Measurements from ENCODE around the gene CNPPD1.

Gene CNPPD1

DNA sequence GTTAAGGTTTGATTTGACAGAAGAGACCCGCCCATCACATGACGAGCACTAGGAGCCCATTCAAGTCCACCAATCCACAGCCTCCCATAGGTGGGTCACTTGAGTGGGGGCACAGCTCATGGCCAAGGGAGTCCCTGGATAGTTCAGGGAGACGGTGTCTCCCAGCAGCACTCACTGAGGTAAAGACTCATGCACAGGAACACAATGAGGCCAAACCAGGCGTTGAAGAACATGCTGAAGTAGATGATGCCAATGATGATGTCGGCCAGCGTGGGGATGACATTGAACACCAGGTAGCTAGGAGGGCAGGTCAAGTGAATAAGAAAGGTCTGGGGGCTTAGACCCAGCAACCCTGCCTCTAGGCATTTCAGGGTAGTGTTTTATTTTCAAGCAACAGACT, 38.1 kb upstream of the CNPPD1 start:
- Histone ChIP-seq H3K36me3 (ENCODE audit: control insufficient read depth, insufficient read depth, low read length) (peaks cover under 1% of the 10 kb centered on the region), H3K9ac (ENCODE audit: low read length) (no peak overlapping the region), H3K9me3 (ENCODE audit: control insufficient read depth, low read length) (no peaks in the 10 kb centered on the region), H3K4me3 (ENCODE audit: low read length) (no peak overlapping the region), H3K27me3 (ENCODE audit: control insufficient read depth, insufficient read depth, low read length) (no peaks in the 10 kb centered on the region), H3K4me1 (ENCODE audit: control insufficient read depth, insufficient read depth, low read length) (peaks cover 32% of the 10 kb centered on the region)

DNA sequence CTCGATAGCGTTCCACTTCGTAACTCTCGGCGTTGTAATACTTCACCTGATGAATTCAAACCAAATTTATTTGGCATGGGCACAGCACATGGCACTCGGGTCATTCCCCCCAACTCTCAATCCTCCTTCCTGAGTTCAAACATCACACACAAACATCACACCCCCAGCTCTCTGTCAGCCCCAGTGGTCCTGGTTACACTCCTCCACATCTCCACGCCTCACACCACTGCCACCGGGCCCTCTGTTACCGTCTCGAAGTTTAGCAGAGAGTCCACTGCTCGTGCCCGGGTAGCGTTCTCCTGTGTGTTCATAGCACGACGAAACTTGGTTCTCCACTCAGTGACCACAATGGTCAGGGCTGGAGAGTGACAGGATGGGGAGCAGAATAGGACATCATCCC, 37.4 kb upstream of the CNPPD1 start:
- Histone ChIP-seq H3K4me1 (ENCODE audit: control insufficient read depth, insufficient read depth, low read length) (peaks cover 26% of the 10 kb centered on the region), H3K4me3 (ENCODE audit: low read length) (no peak overlapping the region), H3K27me3 (ENCODE audit: control insufficient read depth, insufficient read depth, low read length) (no peaks in the 10 kb centered on the region), H3K36me3 (ENCODE audit: control insufficient read depth, insufficient read depth, low read length) (peaks cover 2% of the 10 kb centered on the region), H3K9me3 (ENCODE audit: control insufficient read depth, low read length) (no peaks in the 10 kb centered on the region), H3K9ac (ENCODE audit: low read length) (no peak overlapping the region)

DNA sequence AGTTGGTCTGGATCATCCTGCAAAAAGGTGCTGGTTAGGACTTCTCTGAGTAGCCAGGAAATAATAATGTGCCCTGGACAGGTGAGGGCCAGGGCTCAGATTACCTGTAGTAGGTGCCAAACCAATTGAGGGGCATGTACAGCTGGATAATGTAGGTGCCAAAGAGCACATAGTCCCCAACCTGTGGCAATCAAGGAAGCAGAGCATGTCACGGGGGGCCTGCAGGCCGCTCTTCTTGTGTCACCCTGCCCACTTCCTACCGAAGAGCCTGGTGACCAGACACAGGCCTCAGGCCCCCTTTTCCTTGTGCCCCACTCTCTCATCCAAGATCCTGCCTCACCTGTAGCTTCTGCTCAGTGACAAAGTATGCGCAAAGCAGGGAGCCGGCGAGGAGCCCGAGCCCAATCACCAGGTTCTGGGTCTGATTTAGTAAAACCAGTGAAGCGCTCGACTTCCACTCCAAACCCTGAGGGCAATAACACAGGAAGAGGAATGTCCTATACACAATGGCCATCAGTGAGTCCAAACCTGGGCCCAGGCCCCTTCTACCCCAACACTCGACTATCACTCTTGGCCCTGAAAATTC, 36.9 kb upstream of the CNPPD1 start:
- Histone ChIP-seq H3K36me3 (ENCODE audit: control insufficient read depth, insufficient read depth, low read length) (peaks cover 6% of the 10 kb centered on the region), H3K4me1 (ENCODE audit: control insufficient read depth, insufficient read depth, low read length) (peaks cover 23% of the 10 kb centered on the region), H3K9me3 (ENCODE audit: control insufficient read depth, low read length) (no peaks in the 10 kb centered on the region), H3K27me3 (ENCODE audit: control insufficient read depth, insufficient read depth, low read length) (no peaks in the 10 kb centered on the region), H3K9ac (ENCODE audit: low read length) (no peak overlapping the region), H3K4me3 (ENCODE audit: low read length) (no peak overlapping the region)

DNA sequence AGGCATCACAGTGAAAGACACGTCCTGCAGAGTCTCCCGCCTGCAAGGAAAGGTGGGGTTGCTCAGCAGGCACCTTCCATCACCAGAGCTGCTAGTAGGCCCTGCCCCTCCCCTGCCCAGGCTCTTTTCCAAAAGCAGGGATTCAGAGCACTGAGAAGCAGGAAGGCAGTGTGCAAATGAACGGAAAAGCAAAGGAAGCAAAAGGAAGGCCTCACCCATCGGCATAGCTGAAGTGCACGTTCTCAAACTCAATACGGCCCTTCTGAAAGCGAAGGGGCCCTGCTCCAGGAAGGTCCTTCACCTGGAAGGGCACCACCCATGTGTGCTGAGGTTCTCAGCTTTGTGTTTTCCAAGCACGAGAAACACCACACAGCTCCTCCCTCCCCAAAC, 36.3 kb upstream of the CNPPD1 start:
- Histone ChIP-seq H3K27me3 (ENCODE audit: control insufficient read depth, insufficient read depth, low read length) (no peaks in the 10 kb centered on the region), H3K9ac (ENCODE audit: low read length) (no peak overlapping the region), H3K36me3 (ENCODE audit: control insufficient read depth, insufficient read depth, low read length) (peaks cover 6% of the 10 kb centered on the region)

DNA sequence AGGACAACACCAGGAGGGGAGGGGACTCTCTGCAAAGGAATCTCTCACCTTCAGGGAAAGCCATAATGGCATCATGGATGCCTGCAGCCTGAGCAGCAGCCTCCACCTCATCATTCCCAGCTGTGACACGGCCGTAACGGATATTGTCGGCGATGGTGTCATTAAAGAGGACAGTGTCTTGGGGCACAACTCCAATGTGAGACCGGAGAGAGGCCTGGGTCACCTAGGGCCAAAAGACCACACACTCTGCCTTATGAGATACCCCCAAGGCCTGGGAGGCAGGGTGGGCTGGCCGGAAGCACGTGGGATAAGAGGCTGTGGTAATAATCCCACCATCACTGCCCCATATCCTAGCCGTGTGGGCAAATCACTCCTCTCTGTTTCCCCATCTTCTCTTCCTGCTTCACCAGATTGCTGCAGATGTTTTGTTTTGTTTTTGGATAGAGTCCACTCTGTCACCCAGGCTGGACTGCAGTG, 34.2 kb upstream of the CNPPD1 start:
- H3K4me3 ChIP-seq (ENCODE audit: low read length): no peak overlapping the region
- H3K9ac ChIP-seq (ENCODE audit: low read length): no peak overlapping the region
- H3K9me3 ChIP-seq (ENCODE audit: control insufficient read depth, low read length): no peaks in the 10 kb centered on the region
- H3K36me3 ChIP-seq (ENCODE audit: control insufficient read depth, insufficient read depth, low read length): peaks cover 6% of the 10 kb centered on the region
- H3K4me1 ChIP-seq (ENCODE audit: control insufficient read depth, insufficient read depth, low read length): peaks cover 19% of the 10 kb centered on the region
- no peaks in the 10 kb centered on the region for H3K27me3 ChIP-seq (ENCODE audit: control insufficient read depth, insufficient read depth, low read length)

More for the DNA sequence above, 36.3 kb upstream of the CNPPD1 start:
- no peaks in the 10 kb centered on the region for H3K9me3 ChIP-seq (ENCODE audit: control insufficient read depth, low read length)
- H3K4me3 ChIP-seq (ENCODE audit: low read length): no peak overlapping the region
- peaks cover 23% of the 10 kb centered on the region for H3K4me1 ChIP-seq (ENCODE audit: control insufficient read depth, insufficient read depth, low read length)

DNA sequence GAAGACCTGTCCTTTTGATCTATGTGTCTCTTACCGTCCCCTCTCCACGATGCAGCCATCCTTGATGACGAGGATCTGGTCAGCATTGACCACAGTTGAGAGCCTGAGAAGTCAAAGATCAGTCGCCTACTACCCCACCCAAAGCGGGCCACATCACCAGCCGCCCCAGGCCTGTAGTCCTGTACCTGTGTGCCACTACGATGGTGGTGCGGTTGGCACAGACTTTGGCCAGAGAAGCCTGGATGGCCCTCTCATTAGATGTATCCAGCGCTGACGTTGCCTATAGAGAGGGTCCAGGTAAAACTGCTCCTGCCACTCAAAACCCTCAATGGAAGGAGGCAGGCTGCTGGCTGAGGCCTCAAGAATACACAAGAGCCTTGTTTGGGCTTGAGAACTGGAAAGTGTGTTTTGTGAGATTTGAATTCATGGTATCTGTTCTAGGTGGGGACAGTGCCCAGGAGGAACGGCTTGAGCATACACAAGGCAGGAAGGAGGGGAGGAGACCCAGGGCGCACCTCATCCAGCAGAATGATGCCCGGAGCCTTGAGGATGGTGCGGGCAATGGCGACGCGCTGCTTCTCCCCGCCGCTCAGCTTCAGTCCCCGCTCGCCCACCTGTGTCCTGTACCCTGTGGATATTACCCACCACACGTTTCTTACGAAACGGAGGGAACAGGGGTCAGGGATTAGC, 33.6 kb upstream of the CNPPD1 start:
- H3K36me3 ChIP-seq (ENCODE audit: control insufficient read depth, insufficient read depth, low read length): peaks cover 6% of the 10 kb centered on the region
- no peaks in the 10 kb centered on the region for H3K9me3 ChIP-seq (ENCODE audit: control insufficient read depth, low read length)
- H3K9ac ChIP-seq (ENCODE audit: low read length): no peak overlapping the region
- H3K4me1 ChIP-seq (ENCODE audit: control insufficient read depth, insufficient read depth, low read length): peaks cover 19% of the 10 kb centered on the region
- no peak overlapping the region for H3K4me3 ChIP-seq (ENCODE audit: low read length)
- no peaks in the 10 kb centered on the region for H3K27me3 ChIP-seq (ENCODE audit: control insufficient read depth, insufficient read depth, low read length)

DNA sequence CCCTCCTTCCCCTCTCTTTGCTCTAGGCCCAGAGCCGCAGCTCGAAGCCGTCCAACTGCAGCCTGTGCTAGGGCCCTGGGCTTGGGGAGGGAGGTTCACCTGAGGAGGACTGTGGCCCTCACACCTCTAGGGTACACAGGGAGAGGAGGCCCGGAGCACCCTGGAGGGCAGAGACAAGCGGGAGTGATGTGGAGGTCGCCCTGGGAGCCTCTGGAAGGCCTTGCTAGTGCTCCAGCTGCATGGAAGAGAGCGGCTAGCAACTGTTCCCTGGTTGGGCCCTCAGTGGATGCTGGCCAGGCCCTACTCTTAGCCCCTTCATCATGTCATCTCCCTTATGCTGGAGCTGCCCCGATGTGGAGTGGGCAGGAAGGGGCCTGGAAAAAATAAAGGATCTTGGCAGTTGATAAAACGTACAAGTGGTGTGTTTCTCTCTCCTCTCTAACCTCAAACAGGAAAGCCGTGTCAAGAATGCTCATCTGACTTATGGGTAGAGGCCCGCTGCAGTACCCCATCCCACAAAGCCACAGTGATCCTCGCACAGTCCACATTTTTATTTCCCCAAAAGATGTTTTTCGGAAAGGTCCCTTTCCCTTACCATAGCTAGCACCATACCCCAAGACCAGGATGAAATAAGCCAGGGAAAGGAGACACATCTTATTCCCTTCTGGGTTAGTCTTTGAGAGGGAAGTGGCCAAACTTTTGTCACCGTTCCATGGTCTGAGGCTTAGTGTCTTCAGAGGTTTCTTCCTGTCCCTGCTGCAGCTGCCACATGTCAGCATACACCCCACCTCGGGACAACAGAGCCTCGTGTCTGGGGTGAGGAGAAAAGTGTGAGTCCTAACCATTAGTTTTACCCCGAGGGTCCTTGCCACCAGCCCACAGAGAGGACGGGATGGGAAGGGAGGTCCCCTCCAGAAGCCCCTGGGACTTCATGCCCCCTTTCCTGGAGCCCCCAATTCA, 32.8 kb upstream of the CNPPD1 start:
- no peak overlapping the region for H3K9ac ChIP-seq (ENCODE audit: low read length)
- H3K36me3 ChIP-seq (ENCODE audit: control insufficient read depth, insufficient read depth, low read length): peaks cover 6% of the 10 kb centered on the region

DNA sequence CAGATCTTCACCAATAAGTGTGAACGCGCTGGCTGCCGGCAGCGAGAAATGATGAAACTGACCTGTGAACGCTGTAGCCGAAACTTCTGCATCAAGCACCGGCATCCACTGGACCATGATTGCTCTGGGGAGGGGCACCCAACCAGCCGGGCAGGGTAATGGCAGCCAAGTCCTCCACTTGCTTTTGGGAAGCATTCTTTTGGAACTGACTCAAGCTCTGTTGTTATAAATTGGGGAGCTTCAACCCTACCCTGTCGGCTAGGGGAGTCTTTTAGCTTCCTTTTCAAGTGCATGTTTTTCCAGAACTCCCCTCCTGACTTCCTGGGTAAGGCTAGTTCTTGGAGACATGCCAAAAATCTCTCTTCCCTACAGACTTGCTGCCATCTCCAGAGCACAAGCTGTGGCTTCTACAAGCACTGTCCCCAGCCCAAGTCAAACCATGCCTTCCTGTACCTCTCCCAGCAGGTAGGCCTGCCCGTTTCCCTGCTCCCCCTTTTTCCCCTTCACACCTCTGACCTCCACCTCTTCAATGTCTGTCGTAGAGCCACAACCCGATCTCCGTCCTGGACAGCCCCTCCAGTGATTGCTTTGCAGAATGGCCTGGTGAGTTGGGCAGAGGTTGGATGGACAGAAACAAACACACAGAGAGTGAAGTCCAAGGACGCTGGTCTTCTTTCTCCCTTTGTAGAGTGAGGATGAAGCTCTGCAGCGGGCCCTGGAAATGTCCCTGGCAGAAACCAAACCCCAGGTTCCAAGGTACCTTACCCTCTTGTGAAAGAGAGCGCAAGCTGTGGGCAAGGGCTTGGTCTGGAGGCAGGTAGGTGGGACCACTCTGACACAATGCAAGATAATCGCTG, 31.4 kb upstream of the CNPPD1 start:
- no peak overlapping the region for H3K9ac ChIP-seq (ENCODE audit: low read length)
- peaks cover 19% of the 10 kb centered on the region for H3K4me1 ChIP-seq (ENCODE audit: control insufficient read depth, insufficient read depth, low read length)
- peaks cover 6% of the 10 kb centered on the region for H3K36me3 ChIP-seq (ENCODE audit: control insufficient read depth, insufficient read depth, low read length)
- no peaks in the 10 kb centered on the region for H3K27me3 ChIP-seq (ENCODE audit: control insufficient read depth, insufficient read depth, low read length)
- no peaks in the 10 kb centered on the region for H3K9me3 ChIP-seq (ENCODE audit: control insufficient read depth, low read length)
- peak overlapping the region; percentile 52 for H3K4me3 ChIP-seq (ENCODE audit: low read length)

More for the DNA sequence above, 32.8 kb upstream of the CNPPD1 start:
- no peak overlapping the region for H3K4me3 ChIP-seq (ENCODE audit: low read length)
- no peaks in the 10 kb centered on the region for H3K27me3 ChIP-seq (ENCODE audit: control insufficient read depth, insufficient read depth, low read length)
- peaks cover 19% of the 10 kb centered on the region for H3K4me1 ChIP-seq (ENCODE audit: control insufficient read depth, insufficient read depth, low read length)
- H3K9me3 ChIP-seq (ENCODE audit: control insufficient read depth, low read length): no peaks in the 10 kb centered on the region

DNA sequence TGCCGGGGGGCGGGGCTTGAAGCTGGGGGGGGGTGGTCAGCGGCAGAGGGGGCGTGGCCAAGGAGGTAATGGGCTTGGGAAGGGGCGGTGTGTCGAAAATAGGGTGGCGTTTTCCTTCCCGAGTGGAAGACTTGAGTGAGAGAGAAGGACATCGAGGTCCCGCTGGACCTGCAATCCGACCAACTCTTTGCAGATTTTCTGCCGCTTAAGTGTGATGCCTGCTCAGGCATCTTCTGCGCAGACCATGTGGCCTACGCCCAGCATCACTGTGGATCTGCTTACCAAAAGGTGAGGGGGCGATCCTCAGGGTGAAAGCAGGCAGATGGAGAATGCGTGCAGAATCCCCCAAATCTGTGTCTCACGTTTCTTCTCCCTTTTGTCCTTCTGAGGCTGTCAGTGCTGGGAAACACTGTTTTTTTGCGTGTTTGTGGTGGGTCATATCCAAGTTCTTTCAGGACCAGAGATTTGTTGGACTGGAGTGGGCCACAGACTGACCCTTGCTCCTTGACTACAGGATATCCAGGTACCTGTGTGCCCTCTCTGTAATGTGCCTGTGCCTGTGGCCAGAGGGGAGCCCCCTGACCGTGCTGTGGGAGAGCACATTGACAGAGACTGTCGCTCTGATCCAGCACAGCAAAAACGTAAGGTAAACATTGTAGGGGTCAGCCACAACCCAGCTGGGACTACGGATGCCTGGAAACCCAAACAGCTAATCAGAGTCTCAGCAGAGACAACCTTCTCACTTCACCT, 30.6 kb upstream of the CNPPD1 start:
- Histone ChIP-seq H3K4me1 (ENCODE audit: control insufficient read depth, insufficient read depth, low read length) (peaks cover 19% of the 10 kb centered on the region), H3K27me3 (ENCODE audit: control insufficient read depth, insufficient read depth, low read length) (no peaks in the 10 kb centered on the region), H3K9me3 (ENCODE audit: control insufficient read depth, low read length) (no peaks in the 10 kb centered on the region), H3K4me3 (ENCODE audit: low read length) (peak overlapping the region; percentile 52), H3K36me3 (ENCODE audit: control insufficient read depth, insufficient read depth, low read length) (peaks cover 6% of the 10 kb centered on the region), H3K9ac (ENCODE audit: low read length) (peak overlapping the region; percentile 98)

DNA sequence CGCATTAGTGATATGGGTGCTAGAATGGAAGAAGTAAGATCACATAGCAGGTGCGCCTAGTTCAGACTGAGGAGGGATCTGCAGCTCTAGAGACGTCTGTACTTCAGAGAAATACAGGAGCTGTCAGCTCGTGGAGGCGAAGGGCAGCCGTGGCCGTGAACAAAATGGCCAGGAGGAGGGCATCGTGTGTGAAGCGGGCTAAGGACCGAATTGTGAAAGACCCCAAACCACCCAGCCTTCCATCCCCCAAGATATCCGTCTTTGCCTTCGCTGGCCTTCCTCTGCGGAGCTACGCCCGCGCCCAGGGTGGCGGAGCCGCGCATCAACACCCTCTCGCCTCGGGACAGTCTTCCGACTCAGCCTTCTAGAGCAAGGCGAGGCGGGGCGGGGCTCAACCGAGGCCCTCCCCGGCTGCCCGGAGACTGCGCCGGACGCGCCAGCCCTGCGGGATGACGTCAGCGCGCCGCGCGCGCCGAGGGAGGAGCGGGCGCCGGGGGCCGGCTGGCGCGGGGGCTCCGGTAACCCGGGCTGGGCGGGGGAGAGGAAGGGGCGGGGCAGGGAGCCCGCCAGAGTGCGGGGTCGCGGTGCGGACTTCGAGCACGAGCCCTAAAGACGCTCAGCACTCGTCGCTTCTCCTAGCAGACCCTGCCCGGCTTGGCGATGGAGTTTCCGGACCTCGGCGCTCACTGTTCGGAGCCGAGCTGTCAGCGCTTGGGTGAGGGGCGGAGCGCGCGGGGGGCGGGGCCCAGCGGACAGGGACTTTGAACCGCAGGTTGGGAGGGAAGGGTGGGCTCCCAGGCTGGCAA, 29.8 kb upstream of the CNPPD1 start, which contains the start of gene ZFAND2B:
ZFAND2B (plus strand) TSS at position 455 of the 806 bp plus-strand sequence; CDS start at position 661, 206 bp downstream.
- no peaks in the 10 kb centered on the region for H3K27me3 ChIP-seq (ENCODE audit: control insufficient read depth, insufficient read depth, low read length)
- H3K9ac ChIP-seq (ENCODE audit: low read length): peak within 1 kb of the TSS; percentile 98
- H3K9me3 ChIP-seq (ENCODE audit: control insufficient read depth, low read length): no peaks in the 10 kb centered on the region
- peaks cover 19% of the 10 kb centered on the region for H3K4me1 ChIP-seq (ENCODE audit: control insufficient read depth, insufficient read depth, low read length)
- H3K4me3 ChIP-seq (ENCODE audit: low read length): peak within 1 kb of the TSS; percentile 52
- peaks cover 6% of the 10 kb centered on the region for H3K36me3 ChIP-seq (ENCODE audit: control insufficient read depth, insufficient read depth, low read length)

Measured in mucosa of stomach (tissue), 1 donor.